Activated CD4-positive, alpha-beta T cell treated with anti-CD3 and anti-CD28 coated beads for 48 hours (primary cell): ENCODE results near the gene HBA1.
"Not testable (repeated sequence)": the region's sequence is repeated elsewhere in the genome, so short reads cannot be mapped to it uniquely, and the experiment has no call there.

Experiments used
- DNase-seq: peaks from one replicate; pipeline ENCODE4 v3.0.0-alpha.2; 2020

HBA1 gene

GRCh38 chr16:160242-160641, 16.2 kb upstream of the HBA1 start:
- not testable (repeated sequence) for DNase-seq

- DNase-seq: no peak
These were observed 15.7 kb upstream of the HBA1 start for GRCh38 chr16:160691-161190.

GRCh38 chr16:162271-162991, 14.0 kb upstream of the HBA1 start:
- no peak for DNase-seq

DNA sequence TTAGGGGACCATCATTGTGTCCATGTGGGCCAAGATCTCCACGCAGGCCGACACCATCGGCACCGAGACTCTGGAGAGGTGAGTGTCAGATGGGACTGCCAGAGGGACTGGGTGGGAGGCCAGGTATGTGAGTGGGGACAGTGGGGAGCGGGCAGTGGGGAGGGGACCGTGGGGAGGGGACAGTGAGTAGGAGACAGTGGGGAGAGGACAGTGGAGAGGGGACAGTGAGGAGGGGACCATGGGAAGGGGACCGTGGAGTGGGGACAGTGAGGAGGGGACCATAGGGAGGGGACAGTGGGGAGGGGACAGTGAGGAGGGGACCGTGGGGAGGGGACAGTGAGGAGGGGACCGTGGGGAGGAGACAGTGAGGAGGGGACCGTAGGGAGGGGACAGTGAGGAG, 13.3 kb upstream of the HBA1 start:
- not testable (repeated sequence) for DNase-seq

- not testable (repeated sequence) for DNase-seq
These were observed 12.8 kb upstream of the HBA1 start for GRCh38 chr16:163696-164095.

- DNase-seq: not testable (repeated sequence)
These were observed 12.2 kb upstream of the HBA1 start for GRCh38 chr16:164134-164823.

DNA sequence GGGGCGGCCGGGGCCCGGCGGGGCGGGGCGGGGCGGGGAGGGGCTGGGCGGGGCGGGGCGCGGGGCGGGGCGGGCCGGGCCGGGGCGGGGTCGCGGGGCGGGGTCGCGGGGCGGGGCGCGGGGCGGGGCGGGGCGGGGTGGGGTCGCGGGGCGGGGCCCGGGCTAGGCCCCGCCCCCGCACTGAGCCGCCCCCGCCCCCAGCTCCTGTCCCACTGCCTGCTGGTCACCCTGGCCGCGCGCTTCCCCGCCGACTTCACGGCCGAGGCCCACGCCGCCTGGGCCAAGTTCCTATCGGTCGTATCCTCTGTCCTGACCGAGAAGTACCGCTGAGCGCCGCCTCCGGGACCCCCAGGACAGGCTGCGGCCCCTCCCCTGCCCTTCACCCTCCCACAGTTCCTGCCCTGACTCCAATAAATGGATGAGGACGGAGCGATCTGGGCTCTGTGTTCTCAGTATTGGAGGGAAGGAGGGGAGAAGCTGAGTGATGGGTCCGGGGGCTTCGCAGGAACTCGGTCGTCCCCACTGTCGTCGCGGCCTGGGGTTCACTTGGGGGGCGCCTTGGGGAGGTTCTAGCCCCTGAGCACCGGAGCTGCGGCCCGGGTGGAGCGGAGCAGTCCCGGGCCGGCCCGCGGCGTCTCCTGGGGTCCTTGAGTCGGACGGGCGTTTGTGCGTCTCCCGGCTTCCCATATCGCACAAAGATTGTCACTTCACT, 11.5 kb upstream of the HBA1 start:
- no peak for DNase-seq

DNA sequence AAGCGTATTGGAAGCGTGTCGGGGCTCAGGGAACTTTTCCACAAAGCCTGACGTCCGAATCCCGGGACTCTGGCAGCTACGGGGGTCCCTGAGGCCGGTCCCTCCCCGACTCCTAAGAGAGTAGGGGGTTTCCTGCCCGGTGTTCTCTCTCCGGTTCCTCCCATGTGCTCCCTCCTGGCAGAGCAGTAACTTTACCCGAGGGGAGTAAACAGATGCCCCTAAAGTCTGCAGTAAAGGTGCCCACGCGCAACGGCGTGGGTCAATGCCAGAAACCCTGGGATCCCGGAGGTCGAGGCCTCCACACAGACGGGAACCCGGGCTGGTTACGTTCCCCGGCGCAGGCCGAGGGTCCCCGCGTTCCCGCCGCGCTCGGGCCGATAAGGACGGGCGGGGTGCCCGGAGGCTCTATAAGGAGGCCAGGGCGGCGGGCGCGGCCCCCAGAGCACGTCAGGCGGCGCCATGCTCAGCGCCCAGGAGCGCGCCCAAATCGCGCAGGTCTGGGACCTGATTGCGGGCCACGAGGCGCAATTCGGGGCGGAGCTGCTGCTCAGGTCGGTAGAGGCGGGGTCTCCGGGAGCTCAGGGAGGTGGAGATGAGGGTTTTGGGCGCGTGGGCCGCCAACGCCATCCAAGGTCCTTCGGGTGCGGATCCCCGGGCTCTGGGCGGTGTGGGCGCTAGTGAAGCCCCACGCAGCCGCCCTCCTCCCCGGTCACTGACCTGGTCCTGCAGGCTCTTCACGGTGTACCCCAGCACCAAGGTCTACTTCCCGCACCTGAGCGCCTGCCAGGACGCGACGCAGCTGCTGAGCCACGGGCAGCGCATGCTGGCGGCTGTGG, 10.7 kb upstream of the HBA1 start, which contains the start of gene HBM:
HBM (plus strand) TSS at position 440 of the 836 bp plus-strand sequence; CDS start at position 460, 20 bp downstream.
- peak; percentile 29 for DNase-seq

DNA sequence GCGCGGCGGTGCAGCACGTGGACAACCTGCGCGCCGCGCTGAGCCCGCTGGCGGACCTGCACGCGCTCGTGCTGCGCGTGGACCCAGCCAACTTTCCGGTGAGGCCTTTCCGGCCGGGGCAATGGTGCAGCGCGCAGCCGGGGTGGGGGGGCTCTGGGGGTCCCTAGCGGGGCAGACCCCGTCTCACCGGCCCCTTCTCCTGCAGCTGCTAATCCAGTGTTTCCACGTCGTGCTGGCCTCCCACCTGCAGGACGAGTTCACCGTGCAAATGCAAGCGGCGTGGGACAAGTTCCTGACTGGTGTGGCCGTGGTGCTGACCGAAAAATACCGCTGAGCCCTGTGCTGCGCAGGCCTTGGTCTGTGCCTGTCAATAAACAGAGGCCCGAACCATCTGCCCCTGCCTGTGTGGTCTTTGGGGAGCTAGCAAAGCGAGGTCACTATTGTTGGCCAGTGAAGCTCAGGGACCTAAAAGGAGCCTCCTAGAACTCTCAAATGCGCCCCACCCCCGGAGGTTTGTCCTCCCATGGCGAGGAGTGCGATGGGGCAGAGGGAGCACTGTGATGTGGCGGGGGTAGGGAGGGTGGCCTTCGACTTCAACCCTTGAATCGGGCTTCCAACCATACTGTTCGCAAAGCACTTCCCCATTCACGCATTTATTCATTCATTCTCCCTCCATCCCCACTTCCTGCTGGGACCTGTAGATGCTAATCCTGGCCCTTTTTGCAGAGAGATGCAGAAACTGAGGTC, 9.9 kb upstream of the HBA1 start:
- no peak for DNase-seq

- no peak for DNase-seq
These were observed 9.3 kb upstream of the HBA1 start for GRCh38 chr16:167122-167690.

DNA sequence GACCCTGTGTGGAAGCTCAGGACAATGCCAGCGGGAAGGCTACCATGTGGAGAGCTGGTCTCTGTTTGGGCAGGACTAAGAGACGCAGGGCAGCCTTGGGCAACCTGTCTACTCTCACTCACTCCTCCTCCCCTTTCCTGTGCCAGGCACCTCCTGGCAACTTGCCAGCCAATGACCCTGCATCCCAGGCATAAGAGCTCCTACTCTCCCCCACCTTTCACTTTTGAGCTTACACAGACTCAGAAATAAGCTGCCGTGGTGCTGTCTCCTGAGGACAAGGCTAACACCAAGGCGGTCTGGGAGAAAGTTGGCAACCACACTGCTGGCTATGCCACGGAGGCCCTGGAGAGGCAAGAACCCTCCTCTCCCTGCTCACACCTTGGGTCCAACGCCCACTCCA, 8.1 kb upstream of the HBA1 start:
- no peak for DNase-seq

DNA sequence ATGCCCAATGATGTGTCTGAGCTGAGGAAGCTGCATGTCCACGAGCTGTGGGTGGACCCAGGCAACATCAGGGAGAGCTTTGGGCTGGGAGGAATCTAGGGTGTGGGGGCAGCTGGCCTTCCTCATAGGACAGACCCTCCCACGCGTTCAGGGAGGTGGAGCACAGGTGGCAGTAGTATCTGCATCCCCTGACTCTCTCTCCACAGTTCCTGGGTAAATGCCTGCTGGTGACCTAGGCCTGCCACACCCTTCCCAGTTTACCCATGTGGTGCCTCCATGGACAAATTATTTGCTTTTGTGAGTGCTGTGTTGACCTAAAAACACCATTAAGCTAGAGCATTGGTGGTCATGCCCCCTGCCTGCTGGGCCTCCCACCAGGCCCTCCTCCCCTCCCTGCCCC, 7.5 kb upstream of the HBA1 start:
- no peak for DNase-seq

GRCh38 chr16:170088-170507, 6.4 kb upstream of the HBA1 start:
- not testable (repeated sequence) for DNase-seq

GRCh38 chr16:170788-171187, 5.7 kb upstream of the HBA1 start:
- no peak for DNase-seq

DNA sequence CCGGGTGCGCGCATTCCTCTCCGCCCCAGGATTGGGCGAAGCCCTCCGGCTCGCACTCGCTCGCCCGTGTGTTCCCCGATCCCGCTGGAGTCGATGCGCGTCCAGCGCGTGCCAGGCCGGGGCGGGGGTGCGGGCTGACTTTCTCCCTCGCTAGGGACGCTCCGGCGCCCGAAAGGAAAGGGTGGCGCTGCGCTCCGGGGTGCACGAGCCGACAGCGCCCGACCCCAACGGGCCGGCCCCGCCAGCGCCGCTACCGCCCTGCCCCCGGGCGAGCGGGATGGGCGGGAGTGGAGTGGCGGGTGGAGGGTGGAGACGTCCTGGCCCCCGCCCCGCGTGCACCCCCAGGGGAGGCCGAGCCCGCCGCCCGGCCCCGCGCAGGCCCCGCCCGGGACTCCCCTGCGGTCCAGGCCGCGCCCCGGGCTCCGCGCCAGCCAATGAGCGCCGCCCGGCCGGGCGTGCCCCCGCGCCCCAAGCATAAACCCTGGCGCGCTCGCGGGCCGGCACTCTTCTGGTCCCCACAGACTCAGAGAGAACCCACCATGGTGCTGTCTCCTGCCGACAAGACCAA, 4.0 kb upstream of the HBA1 start, which contains the start of gene HBA2:
HBA2 (plus strand) TSS at position 503 of the 568 bp plus-strand sequence; CDS start at position 540, 37 bp downstream.
- not testable (repeated sequence) for DNase-seq

GRCh38 chr16:173211-173854, 3.1 kb upstream of the HBA1 start:
- not testable (repeated sequence) for DNase-seq

GRCh38 chr16:173928-174769, 2.3 kb upstream of the HBA1 start:
- not testable (repeated sequence) for DNase-seq

GRCh38 chr16:175011-175949, 1.2 kb upstream of the HBA1 start:
- no peak for DNase-seq
